UCSD-AML1 (cell line): ENCODE results near the gene NES.

ENCODE experiments used
- DNase-seq: peaks from one replicate; lab custom pipeline; 2025; ENCODE audit not compliant: unreplicated experiment; lab: John Stamatoyannopoulos, UW

Gene NES, protein sequence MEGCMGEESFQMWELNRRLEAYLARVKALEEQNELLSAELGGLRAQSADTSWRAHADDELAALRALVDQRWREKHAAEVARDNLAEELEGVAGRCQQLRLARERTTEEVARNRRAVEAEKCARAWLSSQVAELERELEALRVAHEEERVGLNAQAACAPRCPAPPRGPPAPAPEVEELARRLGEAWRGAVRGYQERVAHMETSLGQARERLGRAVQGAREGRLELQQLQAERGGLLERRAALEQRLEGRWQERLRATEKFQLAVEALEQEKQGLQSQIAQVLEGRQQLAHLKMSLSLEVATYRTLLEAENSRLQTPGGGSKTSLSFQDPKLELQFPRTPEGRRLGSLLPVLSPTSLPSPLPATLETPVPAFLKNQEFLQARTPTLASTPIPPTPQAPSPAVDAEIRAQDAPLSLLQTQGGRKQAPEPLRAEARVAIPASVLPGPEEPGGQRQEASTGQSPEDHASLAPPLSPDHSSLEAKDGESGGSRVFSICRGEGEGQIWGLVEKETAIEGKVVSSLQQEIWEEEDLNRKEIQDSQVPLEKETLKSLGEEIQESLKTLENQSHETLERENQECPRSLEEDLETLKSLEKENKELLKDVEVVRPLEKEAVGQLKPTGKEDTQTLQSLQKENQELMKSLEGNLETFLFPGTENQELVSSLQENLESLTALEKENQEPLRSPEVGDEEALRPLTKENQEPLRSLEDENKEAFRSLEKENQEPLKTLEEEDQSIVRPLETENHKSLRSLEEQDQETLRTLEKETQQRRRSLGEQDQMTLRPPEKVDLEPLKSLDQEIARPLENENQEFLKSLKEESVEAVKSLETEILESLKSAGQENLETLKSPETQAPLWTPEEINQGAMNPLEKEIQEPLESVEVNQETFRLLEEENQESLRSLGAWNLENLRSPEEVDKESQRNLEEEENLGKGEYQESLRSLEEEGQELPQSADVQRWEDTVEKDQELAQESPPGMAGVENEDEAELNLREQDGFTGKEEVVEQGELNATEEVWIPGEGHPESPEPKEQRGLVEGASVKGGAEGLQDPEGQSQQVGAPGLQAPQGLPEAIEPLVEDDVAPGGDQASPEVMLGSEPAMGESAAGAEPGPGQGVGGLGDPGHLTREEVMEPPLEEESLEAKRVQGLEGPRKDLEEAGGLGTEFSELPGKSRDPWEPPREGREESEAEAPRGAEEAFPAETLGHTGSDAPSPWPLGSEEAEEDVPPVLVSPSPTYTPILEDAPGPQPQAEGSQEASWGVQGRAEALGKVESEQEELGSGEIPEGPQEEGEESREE (N-terminal part only)

GRCh38 chr1:156676820-156677615 lies at the start of gene NES:
Gene NES (minus strand): TSS chr1:156677407. CDS start chr1:156677264, 143 bp downstream.
- peak; percentile 36 for DNase-seq

DNA sequence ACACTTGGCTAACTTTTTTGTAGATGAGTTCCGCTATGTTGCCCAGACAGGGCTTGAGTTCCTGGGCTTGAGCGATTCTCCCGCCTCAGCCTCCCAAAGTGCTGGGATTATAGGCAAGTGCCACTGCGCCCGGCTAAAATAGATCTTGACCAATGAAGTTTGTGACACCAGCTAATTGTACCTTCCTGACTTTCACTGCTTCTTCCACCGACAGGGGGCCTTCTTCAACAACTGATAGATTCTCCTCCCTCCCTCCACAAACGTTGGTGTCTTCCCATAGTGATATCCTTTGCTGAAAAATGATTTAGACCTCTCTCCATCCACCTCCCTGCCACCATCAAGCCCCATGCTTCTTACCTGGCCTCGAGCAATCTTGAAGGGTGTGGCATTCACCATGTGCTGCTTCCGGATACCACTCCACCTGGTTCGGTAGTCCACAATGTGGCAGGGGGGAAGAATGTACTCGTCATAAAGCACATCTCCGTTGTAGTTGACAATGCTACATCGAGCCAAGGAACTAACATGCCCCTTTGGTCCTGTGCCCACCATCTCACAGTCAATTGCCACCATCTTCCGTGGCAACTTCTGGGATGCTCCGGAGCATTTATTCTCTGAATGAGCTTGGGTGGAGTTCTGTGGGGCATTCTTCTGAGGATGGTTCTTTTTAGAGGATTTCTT lies 49.5 kb upstream of the NES start:
- peak; percentile 33 for DNase-seq

DNA sequence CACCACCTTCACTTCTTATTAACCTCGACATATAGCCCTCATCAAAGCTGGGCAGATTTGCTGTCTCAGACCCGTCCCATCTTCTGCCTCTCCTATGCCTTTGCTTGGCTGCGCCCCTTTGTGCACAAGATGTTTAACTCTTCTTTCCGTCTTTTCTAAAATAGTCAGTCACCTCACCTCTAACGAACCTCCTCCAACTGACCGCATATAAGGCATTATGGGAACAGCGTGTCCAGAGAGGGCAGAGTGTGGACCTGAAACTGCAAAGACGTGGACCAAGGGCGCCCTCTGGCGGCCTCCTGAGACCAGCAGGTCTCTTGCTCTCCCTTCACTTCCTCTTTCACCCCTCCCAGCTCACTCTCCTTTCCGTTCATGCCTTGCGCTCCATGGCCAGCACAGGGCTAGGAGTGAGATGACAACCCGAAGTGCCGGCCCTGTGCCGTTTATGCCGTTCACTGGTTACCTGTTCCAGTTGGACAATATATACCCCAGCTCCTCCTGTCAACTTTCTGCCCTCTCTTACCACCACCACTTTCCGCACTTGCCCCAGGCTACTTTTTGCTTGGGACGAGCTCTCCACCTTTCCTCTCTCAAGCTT lies 48.6 kb upstream of the NES start:
- DNase-seq = peak; percentile 88

- DNase-seq = no peak
These were observed 44.3 kb upstream of the NES start for GRCh38 chr1:156721535-156721934.

- DNase-seq = no peak
These were observed 43.9 kb upstream of the NES start for GRCh38 chr1:156721131-156721530.

DNA sequence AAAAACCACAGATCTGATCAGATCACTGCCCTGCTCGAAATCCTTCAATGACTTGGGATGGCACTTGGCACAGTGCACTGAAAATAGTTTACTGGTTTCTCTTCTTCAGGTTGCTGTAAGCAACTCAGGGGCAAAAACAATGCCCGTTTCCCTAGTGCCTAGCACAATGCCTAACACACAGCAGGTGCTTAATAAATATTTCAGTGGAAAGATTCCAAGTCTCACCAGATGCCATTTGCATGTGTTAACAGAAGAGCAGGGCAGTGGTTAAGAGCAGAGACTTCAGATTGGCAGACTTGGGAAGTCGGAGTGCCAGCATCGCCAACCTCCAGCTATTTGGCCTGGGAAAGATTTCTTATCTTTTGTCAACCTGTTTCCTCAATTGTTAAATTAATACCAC lies 40.1 kb upstream of the NES start:
- DNase-seq = no peak

GRCh38 chr1:156714830-156715229 lies 37.6 kb upstream of the NES start:
- DNase-seq = no peak

DNA sequence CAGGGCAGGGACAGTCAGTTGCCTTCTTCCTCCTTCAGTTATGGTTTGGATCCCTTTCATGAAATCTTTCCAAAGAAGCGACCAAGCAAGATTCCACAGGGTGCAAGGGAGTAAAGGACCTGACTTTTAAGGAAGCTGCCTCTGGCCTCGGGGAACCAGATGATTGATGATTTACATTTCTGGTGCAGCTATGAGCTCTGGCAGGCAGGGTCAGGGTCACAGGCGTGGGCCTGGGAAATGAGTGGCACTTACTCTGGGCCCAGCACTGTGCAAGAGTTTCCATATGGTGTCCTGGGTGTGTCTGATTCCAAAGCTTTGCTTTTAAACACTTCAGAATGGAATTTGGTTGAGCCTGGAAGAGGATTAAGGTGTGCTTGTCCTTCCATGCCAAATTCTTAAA lies 35.4 kb upstream of the NES start:
- no peak for DNase-seq

GRCh38 chr1:156711011-156711817 lies 34.0 kb upstream of the NES start:
- no peak for DNase-seq

- DNase-seq = no peak
These were observed 32.7 kb upstream of the NES start for GRCh38 chr1:156709757-156710489.

DNA sequence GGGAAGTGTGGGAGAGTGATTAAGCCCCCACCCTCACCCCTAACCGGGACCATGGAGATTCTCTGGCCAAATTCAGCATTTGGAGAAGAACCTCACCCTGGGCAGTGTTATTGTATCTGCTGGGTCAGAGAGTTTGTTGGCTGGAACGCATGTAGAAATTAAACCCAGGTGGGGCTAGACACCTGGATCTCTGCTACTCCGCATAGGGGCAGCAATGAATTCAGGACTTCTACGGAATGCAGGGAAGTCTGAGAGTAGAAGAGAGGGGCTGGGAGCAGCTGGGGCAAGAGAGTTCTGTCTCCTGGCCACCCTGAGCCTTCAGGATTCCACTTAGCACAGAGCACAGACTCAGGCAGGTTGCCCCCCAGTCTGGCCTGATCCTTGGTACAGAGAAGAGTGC lies 31.8 kb upstream of the NES start:
- DNase-seq = no peak

DNA sequence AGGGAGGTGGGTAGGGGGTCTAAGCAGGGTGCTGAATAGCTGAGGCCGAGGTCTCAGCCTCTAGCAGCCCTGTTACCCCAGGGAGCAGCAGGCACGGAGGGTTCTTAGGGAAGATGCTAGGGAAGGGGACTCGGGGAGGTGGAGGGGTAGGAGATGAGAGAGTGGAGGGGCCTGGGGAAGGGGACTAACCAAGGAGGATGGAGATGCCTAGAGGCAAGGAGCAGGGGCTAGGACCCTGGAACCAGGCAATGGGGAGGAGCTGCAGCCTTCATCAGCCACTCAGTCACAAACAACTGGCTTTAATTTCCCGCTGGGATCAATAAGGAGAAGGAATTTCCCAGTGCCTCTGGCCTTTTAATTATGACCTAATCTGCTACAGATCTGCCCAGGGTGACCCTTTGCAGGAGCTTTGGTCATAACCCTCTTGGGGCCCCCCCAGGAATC lies 31.0 kb upstream of the NES start:
- DNase-seq = no peak

DNA sequence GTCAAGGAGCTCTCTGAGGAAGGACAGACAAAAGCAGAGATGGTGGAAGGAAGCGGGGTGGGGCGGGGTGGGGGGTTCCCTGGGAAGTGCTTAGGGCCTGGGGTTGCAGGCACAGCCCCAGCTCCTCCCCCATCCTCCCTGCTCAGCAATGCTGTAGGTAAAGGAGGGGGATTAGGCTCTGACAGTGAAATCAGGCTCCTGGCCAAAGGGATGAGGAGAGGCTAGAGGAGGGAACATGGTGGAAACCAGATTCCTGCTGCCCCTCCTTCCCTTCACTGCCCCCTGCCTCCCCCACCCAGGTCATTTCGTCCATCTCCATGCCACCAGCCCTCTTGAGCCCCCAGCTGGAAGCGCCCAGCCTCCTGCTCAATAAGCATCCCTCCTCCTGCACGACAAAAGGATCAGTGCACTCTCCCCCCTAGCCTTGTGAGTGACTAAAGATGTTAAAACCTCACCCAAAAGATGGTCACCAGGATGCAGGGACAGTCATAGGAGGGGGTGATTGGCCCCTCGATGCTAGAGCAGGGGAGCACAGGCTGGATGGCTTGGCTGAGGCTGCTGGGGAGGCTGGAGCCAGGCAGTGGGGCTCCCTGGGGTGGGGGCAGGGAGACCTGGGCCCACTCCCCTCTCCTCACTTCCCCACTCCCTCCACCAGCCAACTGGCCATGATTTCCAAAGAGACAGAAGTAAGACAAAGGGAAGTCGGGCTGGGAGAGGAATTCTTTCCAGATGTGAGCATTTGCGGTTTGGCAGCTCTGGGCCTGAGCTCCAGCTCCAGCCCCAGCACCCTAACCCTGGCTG lies 30.4 kb upstream of the NES start:
- DNase-seq = no peak

DNA sequence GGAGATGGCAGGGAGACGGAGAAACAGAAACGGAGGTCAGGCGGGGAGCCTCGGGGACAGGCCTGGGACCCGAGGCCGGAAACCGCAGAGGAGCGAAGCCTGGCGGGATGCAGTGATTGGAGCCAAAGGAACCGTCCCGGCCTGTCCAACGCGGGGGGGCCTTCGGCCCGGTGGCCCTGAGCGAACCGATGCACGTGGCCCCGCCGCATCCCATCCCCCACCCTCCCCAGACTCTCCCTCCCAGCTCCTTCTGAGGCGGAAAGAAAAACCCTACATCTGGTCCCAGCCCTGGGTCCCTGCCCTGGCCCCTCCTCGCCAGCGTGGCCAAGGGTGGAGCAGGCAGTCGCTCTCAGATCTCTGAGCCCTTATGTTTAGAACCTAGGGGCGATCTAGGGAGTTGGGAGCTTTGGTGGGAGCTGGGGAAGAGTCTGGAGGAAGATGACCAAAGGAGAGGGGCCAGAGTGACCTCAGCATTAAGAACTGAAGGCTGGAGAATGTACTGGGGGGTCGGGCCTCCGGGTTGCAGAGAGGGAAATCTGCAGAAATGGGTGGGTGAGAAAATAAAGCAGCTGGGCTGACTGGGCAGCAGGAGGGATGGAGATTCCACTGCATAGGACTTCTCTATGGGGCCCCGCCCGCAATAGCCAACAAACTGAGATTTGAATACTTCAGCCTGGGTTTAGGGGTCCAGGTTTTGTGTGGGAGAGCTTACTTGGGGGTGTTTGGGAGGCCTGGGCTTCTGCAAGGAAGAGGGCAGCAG lies 29.6 kb upstream of the NES start:
- no peak for DNase-seq

DNA sequence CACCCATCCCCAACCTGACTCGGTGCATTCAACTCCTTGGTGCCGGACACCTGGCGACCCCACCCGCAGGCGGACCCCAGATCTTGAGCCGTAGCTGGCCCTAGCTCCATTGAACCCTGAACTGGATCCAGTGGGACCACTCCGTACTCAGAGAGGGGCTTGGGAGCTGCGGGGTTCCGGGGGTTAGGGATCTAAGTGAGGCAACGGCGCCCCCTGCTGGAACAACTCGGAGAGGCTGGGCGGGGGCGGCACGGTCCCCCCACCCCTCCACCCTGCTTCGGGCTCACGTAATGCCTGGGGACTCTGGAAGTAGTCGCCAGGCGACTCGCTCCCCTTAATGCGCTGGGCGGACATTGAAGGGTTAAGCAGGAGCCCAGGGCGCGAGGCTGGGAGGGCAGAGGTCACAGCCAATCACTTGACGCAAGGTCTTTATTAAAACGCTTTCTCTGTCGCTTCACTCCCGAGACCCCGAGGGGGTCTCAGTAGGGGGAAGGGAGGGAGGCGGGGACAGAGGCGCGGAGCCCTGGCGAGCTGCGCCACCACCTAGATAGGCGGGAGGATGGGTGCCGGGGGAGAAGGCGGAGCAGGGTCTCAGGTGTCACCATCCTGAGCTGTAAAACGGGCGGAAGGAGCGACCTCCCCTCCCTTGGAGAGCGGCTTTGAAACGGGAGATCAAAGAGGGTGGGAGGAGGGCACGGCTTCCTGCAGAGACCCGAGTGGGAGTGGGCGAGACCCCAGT lies 28.9 kb upstream of the NES start:
- peak; percentile 62 for DNase-seq
